ENCODE data around the gene TMEM42. TPM values are rescaled to one million over a fixed set of nuclear protein-coding genes. Genes with fewer than 3 reads are reported as not detected.

TMEM42 gene
- total RNA-seq, 1 experiment from 2014 or later: 11.8 TPM

DNA sequence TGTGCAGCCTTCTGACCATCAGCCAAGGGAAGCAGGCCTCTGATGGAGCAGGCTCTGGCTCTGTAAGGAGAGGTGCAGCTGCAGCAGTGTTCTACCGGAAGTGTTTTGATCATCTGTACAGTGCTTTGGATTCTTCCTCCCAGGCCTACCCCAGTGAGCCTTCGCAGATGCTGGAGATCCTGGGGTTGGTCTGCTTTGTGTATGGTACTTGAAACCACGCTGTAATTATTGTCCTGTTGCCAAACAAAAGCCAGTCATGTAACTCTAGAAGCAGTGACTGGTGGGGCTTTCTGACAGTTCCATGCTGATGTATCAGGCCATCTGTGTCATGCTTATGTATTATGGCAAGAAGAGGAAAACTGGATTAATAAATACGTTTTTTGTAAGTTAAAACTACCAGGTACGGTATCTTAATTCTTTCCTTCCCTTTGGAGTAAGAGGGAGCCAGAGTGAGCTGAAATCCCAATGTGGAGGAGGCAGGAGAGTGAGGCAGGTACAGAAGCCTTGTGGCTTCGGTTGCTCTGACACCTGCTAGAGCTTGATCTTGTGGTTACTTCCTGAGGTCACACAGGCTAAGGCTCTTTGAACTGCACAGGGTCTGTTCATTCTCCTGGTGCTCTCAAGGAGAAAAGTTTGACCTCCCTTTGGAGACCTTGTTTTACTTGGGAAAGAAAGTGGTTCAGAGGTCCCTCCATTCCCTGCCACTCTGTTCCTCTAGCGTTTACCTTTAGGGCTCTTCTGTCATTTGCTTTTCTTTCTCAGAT lies 3.7 kb downstream of the TMEM42 start:
- Histone ChIP-seq H3K4ac (ENCODE audit: low read depth, low read length) (no peak overlapping the region), H4K20me1 (ENCODE audit: control insufficient read depth, insufficient read depth, insufficient read length) (no peaks in the 10 kb centered on the region), H2BK5ac (ENCODE audit: insufficient read length, low read length) (no peak overlapping the region), H4K8ac (replicated peaks; ENCODE audit: insufficient read length, low read depth, low read length) (no peak overlapping the region), H3K23ac (ENCODE audit: insufficient read length, low read depth, low read length) (no peak overlapping the region), H2BK20ac (ENCODE audit: low read depth, low read length, poor library complexity, severe bottlenecking) (no peak overlapping the region), H3K4me2 (ENCODE audit: insufficient read depth, insufficient read length, low read length) (no peak overlapping the region), H3K56ac (ENCODE audit: insufficient read length, low read depth, low read length) (no peak overlapping the region), H2BK12ac (ENCODE audit: insufficient read length, low read depth, low read length) (no peak overlapping the region), H2AK5ac (ENCODE audit: insufficient read length, low read length) (no peak overlapping the region), H3K27me3 (ENCODE audit: insufficient read depth, low read length) (no peaks in the 10 kb centered on the region), H3K27ac (ENCODE audit: insufficient read length, low read depth, low read length) (no peak overlapping the region), H3K23me2 (ENCODE audit: insufficient read length, low read depth, low read length, poor library complexity, severe bottlenecking) (peaks cover 6% of the 10 kb centered on the region), H2AFZ (ENCODE audit: low read length) (no peak overlapping the region), H3K18ac (ENCODE audit: insufficient read length, low read depth, low read length) (no peak overlapping the region), H3T11ph (ENCODE audit: low read length) (no peak overlapping the region), H4K5ac (ENCODE audit: insufficient read length, low read depth, low read length) (no peak overlapping the region), H3K9me3 (ENCODE audit: control insufficient read depth, low read depth, low read length) (no peaks in the 10 kb centered on the region), H2BK15ac (ENCODE audit: low read depth, low read length) (no peak overlapping the region), H3K79me2 (ENCODE audit: insufficient read depth, low read length) (no peaks in the 10 kb centered on the region), H3K79me1 (ENCODE audit: insufficient read depth, low read depth, low read length, poor library complexity, severe bottlenecking) (no peaks in the 10 kb centered on the region), H2BK120ac (ENCODE audit: low read depth, low read length, poor library complexity, severe bottlenecking) (no peak overlapping the region), H3K9ac (ENCODE audit: extremely low read depth, insufficient read length, low read length) (no peak overlapping the region), H4K91ac (ENCODE audit: insufficient read length, low read depth, low read length) (no peak overlapping the region), H3K14ac (ENCODE audit: insufficient read depth, low read length) (no peak overlapping the region), H3K4me1 (ENCODE audit: insufficient read depth, low read length) (0 out of 2 replicates have a peak, but pooled peaks cover 2% of the 10 kb centered on the region)
- DNase-seq: no peak
- Mint-ChIP-seq H3K27me3 (ENCODE audit: low read depth) (no peaks in the 10 kb centered on the region), H3K4me1 (peaks cover 8% of the 10 kb centered on the region in 2 experiments), H3K9me3 (peaks cover 0 to 3% of the 10 kb centered on the region in 2 experiments; a peak in 1 of 5 replicates), H3K36me3 (ENCODE audit: insufficient read depth in 1 of 3, low read depth in 3 of 3) (peaks cover 10 to 30% (median 19%) of the 10 kb centered on the region in 3 experiments; a peak in 6 of 7 replicates), H3K27ac (no peak overlapping the region), H3K4me3 (no peak overlapping the region)
- no CpG with 5 or more reads among the region's 7 CpGs for WGBS (ENCODE audit: extremely low coverage, insufficient read length, low lambda C conversion rate)
- TF ChIP-seq, protein P1, sequence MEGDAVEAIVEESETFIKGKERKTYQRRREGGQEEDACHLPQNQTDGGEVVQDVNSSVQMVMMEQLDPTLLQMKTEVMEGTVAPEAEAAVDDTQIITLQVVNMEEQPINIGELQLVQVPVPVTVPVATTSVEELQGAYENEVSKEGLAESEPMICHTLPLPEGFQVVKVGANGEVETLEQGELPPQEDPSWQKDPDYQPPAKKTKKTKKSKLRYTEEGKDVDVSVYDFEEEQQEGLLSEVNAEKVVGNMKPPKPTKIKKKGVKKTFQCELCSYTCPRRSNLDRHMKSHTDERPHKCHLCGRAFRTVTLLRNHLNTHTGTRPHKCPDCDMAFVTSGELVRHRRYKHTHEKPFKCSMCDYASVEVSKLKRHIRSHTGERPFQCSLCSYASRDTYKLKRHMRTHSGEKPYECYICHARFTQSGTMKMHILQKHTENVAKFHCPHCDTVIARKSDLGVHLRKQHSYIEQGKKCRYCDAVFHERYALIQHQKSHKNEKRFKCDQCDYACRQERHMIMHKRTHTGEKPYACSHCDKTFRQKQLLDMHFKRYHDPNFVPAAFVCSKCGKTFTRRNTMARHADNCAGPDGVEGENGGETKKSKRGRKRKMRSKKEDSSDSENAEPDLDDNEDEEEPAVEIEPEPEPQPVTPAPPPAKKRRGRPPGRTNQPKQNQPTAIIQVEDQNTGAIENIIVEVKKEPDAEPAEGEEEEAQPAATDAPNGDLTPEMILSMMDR (conservative IDR thresholded peaks at IDR 0.05): no peak
